ENCODE results near the gene ZNHIT2. TPM values are rescaled to one million over a fixed set of nuclear protein-coding genes. Genes with fewer than 3 reads are reported as not detected.
"Not testable (repeated sequence)": the region's sequence is repeated elsewhere in the genome, so short reads cannot be mapped to it uniquely, and the experiment has no call there.

Gene ZNHIT2
- 11.5 and 11.9 TPM in 2 replicates for total RNA-seq

DNA sequence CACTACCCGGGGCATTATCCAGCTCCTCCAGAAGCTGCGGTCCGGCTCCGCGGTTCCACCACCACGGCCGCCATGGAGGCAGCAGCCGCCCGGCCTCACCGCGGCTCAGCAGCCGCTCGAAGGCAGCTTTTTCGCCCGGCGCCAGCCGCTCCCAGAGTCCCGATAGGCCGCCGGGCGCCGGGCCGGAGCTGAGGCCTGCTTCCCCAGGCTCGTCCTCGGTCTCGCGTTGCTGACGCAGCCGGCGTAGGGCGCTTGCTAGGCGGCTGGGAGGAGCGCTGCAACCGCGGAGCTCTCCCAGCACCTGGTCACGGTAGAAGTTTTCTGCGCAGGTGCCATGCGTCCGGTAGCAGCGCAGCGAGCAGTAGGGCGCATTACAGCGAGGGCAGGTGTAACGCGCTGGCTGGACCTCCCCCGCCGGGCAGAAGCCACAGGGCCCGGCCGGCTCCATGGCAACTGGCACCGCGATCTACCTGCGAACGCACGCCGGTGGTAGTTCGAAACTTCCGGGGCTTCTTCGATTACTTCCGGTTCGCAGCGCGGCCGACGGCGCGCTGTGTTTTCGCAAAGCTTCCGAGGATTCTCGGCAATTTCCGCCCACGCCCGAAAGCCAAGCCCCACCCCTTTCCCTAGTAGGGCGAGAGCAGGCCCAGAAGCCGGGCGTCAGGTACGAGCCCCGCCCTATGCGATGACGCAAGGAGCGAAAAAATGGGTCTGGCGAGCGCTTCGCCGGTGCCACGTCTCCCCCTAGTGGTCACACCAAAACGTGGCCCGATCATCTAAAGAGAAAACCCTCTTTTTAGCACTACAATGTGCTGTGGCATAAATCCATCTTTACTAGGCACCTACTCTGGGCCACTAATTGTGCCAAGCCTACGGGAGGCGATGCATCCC lies at the start of gene ZNHIT2:
Gene ZNHIT2 (minus strand): TSS at position 496 of the 891 bp plus-strand sequence. CDS start 48 bp downstream, at position 448.
- intact Hi-C loops (cut with micrococcal nuclease), result loop anchor here (1.0 to 10.0 kb wide), 13 partner anchors 18 to 1147 kb away; partner anchors contain the start of genes ATG2A, CDCA5, MEN1 and PCNX3

DNA sequence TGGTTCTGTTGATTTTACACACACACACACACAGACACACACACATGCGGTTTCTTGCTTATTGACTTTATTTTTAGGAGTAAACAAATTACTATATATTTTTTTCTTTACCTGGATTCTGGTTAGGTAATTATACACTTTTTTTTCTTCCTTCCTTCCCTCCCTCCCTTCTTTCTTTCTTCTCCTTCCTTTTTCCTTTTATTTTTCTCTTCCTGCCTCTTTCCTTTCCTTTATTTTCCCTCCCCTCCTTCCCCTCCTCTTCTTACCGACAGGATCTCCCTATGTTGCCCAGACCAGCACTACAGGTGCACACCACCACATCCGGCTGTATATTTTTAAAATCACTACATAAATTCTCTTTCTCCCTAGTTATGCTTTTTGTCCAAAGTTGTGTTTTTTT lies 49.4 kb upstream of the ZNHIT2 start:
- intact Hi-C loops (cut with micrococcal nuclease), result no loop called here

DNA sequence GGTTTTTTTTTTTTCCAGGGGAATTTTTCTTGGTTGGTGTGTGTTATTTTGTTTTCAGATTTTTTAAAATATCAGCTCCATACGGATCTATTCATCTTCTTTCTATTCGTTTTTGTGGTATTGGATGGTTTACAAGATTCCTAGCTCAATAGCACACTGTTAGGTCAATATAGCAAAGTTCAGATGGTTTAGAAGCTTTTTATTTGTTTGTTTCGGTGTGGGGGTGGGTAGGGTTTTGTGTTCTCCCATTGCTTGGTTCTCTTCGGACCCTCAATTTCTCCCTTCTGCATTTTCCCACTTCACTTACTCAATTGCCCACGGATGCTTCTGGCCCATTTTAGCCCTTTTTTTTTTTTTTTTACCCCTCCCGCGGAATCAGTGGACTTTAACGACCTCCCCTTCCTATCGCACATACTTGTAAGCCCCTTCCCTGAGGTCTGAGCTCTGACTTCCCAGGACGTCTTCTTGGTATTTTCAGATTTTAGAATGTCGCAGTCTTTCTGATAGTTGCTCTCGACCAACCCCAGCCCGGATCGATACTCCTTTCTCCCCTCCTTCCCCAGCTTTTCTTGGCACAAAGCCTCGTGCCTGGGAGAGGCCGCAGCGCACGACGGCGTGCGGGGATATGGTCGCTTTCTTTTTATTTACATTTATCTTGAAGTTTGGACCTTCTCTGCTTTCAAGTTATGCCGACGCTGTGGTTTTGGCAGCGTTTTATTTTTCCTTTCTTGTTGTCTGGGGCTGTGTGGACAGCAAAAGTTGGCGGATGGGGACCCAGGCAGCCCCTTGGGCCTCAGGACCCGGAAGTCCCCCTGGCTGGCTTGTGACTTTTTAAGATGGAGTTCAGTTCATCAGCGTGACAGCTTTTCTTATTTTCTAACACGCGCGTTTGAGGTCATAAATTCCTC lies 48.2 kb upstream of the ZNHIT2 start:
- intact Hi-C loops (cut with micrococcal nuclease), result no loop called here

DNA sequence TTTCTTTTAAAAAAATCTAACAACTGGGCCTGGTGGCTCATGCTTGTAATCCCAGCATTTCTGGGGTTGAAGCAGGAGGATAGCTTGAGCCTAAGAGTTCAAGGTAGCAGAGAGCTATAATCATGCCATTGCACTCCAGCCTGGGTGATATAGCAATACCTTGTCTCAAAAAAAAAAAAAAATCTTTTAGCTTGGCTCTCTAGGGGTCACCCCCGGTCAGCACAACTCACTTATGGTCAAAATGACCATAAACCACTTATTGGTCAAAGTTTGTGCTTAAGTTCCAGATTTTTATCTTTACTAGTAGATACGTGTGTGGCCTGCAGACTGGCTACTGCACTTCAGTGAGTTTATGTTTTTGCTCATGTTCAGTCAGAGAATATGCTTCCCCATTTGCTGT lies 46.2 kb upstream of the ZNHIT2 start:
- intact Hi-C loops (cut with micrococcal nuclease), result no loop called here

DNA sequence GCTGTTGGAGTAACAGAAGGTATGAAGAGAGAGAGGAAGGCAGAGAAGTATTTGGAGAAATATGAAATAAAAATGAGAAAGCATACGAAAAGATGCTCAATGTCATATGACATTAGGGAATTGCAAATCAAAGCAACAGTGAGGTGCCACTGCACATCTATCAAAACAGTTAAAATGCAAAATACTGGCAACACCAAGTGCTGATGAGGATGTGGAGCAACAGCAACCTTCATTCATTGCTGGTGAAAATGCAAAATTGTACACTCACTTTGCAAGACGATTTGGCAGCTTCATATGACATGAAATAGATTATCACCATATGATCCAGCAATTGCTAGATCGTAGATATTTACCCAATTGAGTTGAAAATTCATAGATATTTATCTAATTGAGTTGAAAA lies 43.1 kb upstream of the ZNHIT2 start:
- intact Hi-C loops (cut with micrococcal nuclease), result no loop called here

DNA sequence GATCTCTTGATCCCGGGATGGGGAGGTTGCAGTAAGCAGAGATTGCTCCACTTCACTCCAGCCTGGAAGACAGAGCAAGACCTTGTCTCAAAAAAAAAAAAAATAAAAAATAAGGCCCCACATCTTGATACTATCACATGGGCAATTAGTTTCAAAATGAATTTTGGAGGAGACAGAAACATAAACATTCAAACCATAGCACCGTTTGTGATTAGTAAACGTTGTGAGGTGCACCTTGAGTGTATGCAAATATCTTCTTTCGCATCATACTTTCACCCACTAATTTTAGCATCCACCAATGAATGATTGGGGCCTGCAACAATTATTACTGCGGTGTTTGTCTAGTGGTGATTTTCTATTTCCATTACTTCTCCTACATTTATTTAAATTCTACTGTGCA lies 41.5 kb upstream of the ZNHIT2 start:
- intact Hi-C loops (cut with micrococcal nuclease), result no loop called here

DNA sequence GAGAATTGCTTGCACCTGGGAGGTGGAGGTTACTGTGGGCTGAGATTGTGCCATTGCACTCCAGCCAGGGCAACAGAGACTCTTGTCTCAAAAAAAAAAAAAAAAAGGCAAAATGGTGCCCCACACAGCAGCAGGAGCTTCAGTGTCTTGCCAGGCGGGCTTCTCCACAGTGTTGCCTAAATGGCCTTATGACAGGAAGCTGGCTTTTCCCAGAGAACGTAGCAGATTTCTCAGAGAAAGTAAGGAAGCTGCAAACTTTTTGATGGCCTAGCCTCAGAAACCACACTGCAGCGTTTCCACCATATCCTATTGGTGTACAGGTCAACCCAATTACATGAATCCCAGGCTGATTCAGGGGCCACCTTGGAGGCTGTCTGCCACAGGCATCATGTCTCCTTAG lies 39.8 kb upstream of the ZNHIT2 start:
- intact Hi-C loops (cut with micrococcal nuclease), result no loop called here

DNA sequence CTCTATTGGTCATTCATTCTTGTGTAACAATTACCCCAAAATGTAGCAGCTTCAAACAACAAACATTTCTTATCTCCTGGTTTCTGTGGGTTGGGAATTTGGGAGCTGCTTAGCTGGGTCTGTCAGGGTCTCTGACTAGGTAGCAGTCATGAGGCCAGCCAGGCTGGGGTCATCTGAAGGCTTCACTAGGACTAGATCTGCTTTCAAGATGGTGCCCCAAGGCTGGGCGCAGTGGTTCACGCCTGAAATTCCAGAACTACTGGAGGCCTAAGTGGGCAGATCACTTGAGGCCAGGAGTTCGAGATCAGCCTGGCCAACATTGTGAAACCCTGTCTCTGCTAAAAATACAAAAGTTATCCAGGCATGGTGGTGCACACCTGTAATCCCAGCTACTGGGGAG lies 39.4 kb upstream of the ZNHIT2 start:
- intact Hi-C loops (cut with micrococcal nuclease), result no loop called here

DNA sequence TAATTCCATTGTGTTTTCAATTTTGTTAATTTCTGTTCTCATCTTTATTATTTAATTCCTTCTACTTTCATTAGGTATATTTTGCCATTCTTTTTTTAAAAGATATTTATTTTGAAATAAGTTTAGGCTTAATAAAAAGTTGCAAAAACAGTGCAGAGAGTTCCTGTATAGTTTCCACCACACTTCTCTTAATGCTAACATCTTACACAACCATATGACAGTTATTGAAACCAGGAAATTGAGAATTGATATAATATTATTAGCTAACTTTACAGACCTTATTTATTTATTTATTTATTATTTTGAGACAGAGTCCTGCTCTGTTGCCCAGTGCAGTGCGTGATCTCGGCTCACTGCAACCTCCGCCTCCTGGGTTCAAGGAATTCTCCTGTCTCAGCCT lies 38.8 kb upstream of the ZNHIT2 start:
- intact Hi-C loops (cut with micrococcal nuclease), result no loop called here

DNA sequence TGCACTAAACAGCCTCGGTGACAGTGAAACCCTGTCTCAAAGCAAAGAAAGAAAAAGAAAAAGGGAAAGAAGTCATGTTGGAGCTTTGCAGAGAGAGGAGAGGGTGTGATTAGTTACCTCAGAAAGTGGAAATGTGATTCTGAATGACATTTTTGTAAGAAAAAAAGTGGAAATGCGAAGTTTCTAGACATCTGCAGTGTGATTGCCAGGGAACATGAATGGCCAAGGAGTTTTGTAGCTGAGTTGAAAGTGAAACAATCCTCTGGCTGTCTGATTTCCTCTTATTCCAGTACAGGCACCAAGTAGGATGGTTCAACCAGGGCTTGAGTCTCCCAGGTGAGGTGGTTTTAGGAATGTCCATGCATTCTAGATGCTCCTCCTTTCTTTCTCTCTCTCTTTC lies 34.6 kb upstream of the ZNHIT2 start:
- intact Hi-C loops (cut with micrococcal nuclease), result no loop called here

DNA sequence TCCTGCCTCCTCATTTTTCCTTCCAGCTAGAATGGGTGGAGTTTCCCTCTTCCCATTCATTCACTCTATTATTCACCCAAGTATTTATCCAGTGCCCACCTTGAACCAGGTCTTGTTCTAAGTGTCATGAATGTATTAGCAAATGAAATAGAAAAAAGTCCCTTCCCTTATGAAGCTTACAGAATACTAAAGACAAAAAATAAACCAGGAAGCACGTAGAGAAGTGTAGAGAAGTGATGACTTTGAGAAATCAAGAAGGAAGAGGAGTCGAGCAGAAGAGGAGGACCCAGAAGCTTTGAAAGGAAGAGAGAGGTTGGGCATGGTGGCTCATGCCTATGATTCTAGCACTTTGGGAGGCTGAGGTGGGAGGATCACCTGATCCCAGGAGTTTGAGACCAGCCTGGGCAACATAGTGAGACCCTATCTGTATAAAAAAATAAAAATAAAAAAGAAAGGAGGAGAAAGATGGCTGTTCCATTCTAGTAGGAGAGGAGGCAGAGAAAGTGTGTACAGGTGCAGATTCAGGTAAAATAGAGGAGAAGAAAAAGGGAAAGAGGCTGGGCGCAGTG lies 33.9 kb upstream of the ZNHIT2 start:
- intact Hi-C loops (cut with micrococcal nuclease), result no loop called here

DNA sequence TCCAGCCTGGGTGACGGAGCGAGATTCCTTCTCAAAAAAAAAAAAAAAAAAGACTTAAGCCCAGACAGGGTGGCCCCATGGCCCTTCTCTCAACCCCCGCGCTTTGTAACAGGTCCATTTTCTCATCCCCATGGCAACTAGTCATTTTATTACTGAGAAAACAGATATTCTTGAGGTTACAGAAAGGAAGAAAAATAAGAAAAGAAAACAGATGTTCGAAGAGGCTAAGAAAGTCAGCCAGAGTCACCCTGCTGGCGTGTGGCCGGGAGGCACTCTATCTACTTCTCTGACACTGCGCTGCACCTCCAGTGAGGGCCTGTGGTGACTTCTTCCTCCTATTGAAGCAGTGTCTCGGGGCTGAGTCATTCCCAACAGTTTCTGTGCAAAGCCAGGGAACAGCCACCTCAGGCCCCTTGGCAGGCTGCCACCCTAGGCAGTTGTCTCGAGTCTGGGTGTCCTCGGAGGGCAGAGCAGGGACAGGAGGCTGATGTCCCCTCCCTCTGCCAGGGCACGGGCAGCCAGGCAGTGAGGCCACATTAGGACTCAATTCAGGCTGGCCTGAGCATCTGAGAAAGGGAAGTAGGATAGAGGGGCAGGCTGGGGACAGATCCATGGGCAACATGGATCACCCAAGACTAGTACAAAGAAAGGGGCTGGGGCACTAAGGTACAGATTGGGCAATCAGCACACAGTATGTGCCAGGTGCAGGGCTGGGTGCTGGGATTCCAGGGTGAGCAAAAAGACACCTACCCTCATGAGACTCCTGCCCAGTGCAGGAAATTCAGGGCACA lies 33.2 kb upstream of the ZNHIT2 start:
- intact Hi-C loops (cut with micrococcal nuclease), result no loop called here

DNA sequence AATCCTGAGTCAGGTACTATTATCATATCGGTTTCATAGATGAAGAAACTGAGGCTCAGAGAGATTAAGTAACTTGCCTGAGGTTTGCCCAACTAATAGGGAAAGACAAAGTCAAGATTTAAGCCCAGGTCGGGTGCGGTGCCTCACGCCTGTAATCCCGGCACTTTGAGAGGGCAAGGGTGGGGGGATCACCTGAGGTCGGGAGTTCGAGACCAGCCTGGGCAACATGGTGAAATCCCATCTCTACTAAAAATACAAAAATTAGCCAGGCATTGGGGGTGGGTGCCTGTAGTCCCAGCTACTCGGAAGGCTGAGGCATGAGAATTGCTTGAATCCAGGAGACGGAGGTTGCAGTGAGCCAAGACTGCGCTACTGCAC lies 32.6 kb upstream of the ZNHIT2 start:
- intact Hi-C loops (cut with micrococcal nuclease), result not testable (repeated sequence)

DNA sequence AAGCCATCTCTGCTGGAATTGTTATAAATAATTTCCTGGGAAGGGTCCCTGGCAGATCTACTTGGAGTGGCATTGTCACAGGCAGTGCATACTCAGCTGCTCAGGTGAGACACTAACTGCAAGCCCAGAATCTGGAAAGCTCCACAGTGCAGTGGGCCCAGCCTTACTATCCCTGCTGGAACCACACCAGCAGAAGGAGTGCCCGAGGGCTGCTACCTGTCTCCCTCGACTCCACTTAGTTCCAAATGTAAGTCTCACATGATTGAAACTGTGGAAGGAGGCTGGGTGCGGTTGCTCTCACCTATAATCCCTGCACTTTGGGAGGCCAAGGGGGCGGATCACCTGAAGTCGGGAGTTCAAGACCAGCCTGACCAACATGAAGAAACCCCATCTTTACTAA lies 31.2 kb upstream of the ZNHIT2 start:
- intact Hi-C loops (cut with micrococcal nuclease), result no loop called here

DNA sequence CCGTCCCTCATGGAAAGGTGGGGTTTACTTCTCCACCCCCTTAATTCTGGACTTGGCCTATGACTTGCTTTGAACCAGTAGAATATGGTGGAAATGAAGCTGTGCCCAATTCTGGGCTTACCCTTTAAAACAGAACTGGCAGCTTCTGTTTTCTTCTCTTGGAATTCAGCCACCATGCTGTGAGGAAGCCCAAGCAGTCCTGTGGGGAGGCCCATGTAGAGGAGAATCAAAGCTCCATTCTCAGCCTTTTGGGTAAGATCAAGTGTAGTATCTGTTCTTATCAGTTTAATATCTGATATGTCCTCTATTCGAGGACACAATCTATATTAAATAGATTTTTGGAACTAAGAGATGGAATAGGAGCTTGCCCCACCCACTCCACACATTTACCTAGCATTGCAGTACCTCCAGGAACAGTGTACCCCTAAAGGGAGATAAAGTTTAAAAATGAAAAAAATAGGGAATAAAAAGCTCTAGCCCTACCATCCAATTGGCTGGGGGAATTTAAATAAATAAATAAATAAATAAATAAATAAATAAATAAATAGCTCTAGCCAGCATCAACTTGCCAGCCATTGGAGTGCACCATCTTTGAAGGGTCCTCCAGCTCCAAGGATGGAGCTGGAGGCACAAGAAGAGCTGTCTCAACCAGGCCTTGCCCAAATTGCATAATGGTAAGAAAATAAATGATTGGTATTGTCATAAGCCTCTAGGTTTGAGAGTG lies 30.0 kb upstream of the ZNHIT2 start:
- intact Hi-C loops (cut with micrococcal nuclease), result no loop called here

DNA sequence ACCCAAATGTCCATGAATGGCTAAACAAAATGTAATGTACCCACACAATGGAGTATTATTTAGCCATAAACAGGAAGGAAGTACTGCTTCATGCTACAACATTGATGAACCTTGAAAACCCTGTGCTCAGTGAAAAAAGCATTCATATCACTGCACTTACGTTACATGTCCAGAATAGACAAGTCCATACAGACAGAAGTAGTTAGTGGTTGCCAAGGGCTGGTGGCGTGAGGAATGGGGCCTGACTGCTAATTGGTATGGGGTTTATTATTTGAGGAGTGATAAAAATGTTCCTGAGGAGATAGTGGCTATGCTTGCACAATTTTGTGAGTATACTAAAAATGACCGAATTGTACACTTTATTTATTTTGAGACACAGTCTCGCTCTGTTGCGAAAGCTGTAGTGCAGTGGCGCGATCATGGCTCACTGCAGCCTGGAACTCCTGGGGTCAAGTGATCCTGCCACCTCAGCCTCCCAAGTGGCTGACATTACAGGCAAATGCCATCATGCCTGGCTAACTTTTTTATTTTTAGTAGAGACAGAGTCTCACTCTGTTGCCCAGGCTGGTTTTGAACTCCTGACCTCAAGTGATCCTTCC lies 24.5 kb upstream of the ZNHIT2 start:
- intact Hi-C loops (cut with micrococcal nuclease), result no loop called here

DNA sequence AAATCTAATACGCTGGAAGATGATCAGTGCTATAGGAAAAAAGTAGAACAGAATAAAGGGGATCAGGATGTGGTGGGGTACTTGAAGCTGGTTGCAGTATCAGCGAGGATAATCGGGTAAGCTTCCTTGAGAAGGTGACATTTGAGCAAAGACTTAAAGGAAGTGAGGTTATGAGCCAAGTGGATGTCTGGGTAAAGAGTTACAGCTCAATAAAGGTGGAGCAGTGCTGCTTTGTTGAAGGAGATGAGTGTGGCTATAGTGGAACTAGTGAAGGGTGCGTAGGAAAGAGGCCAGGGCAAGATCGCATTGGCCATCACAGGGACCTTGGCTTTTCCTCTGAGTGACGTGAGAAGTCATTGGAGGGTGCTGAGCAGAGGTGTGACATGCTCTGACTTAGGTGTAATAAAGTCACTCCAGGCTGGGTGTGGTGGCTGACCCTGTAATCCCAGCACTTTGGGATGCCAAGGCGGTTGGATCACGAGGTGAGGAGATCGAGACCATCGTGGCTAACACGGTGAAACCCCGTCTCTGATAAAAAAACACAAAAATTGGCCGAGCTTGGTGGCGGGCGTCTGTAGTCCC lies 19.1 kb upstream of the ZNHIT2 start:
- intact Hi-C loops (cut with micrococcal nuclease), result loop anchor here (5.0 kb wide), 1 partner anchor 196 kb away; the partner anchor contains the start of gene DPF2

DNA sequence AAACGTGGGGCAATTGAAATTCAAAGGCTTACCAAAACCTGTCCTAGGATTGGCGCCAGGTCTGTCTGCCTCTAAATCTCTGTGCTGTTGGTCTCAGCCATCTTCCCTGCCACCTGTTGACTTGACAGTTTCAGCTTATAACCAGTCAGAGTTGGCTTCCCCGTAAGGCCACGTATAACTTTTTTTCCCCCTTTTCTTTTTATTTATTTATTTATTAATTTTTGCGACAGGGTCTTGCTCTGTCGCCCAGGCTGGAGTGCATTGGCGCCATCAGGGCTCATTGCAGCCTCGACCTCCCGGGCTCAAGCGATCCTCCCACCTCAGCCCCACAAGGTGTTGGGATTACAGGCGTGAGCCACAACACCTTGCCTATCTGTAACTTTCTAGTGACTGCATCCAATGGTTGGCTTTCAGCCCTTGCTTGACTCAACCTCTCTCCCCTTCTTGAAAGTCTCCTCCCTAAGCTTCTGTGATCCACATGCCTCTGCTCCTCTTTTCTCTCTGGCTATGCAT lies 18.2 kb upstream of the ZNHIT2 start:
- intact Hi-C loops (cut with micrococcal nuclease), result loop anchor here (1.0 to 5.0 kb wide), 10 partner anchors 18 to 357 kb away; partner anchors contain the start of genes ATG2A, CAPN1, DPF2 and POLA2

Data from T-helper 1 cell treated with Interleukin-12 subunit alpha and Interleukin-12 subunit beta and Interleukin-4 antibody, amounts not matched to agents 30 ng/mL and 1 ng/mL, for 36 hours (primary cell).